ENCODE data around the gene C9.
"Not testable (repeated sequence)": the region's sequence is repeated elsewhere in the genome, so short reads cannot be mapped to it uniquely, and the experiment has no call there.

The C9 gene

DNA sequence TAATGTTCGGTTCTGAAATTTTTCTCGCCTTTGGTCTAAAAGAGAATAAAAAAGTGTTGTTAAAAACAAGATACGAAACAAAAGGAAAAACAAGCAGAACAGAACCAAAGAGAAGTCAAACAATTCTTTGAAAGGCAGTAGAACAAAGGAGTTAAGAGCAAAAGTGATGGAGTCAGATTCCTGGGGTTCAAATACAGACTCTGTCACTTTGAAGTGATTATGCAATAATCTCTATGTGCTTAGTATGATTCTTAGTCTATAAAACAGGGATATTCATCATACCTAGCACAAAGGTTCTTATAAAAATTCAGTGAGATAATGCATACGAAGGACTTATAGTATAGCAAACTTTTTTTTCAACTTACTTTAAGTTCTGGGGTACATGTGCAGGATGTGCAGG lies 48.3 kb downstream of the C9 start:
- H3K9ac ChIP-seq (ENCODE audit: low read length in 5 of 5) = no peak overlapping the region
- no peaks in the 10 kb centered on the region for H3K36me3 ChIP-seq (ENCODE audit: control insufficient read depth in 5 of 5, insufficient read depth in 5 of 5, low read length in 5 of 5)
- no peaks in the 10 kb centered on the region for H3K27me3 ChIP-seq (ENCODE audit: control insufficient read depth in 5 of 5, insufficient read depth in 4 of 5, low read length in 5 of 5)
- H3K27ac ChIP-seq (ENCODE audit: low read depth, low read length) = no peak overlapping the region
- H3K9me3 ChIP-seq (ENCODE audit: control insufficient read depth in 5 of 5, low read length in 5 of 5) = peaks cover 0 to 13% (median 6%) of the 10 kb centered on the region in 5 donors
- H3K4me3 ChIP-seq (ENCODE audit: low read depth in 1 of 5, low read length in 5 of 5) = no peak overlapping the region
- H3K4me1 ChIP-seq (ENCODE audit: control insufficient read depth in 5 of 5, insufficient read depth in 5 of 5, low read length in 5 of 5) = no peaks in the 10 kb centered on the region

DNA sequence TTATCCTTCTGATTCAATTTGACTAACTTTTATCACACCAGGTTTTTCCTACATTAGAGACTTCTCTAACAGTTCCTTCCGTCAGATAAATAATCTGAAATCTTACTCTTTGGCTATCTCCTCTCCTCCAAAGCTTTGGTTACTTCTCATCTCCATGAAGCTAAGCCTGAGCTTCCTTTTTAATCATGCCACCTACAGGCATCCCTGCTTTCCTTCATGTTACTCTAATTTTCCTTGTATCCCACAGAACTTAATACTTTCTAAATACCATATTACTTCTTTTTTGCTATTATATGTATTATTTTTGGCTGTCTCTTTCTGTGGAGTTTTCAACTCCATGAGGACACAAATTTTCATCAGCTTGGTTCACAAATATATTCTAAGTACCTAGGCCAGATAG lies 49.7 kb downstream of the C9 start:
- H3K9me3 ChIP-seq (ENCODE audit: control insufficient read depth in 5 of 5, low read length in 5 of 5) = peaks cover 0 to 6% (median 3%) of the 10 kb centered on the region in 5 donors
- no peaks in the 10 kb centered on the region for H3K4me1 ChIP-seq (ENCODE audit: control insufficient read depth in 5 of 5, insufficient read depth in 5 of 5, low read length in 5 of 5)
- no peak overlapping the region for H3K4me3 ChIP-seq (ENCODE audit: low read depth in 1 of 5, low read length in 5 of 5)
- no peaks in the 10 kb centered on the region for H3K27me3 ChIP-seq (ENCODE audit: control insufficient read depth in 5 of 5, insufficient read depth in 4 of 5, low read length in 5 of 5)
- H3K27ac ChIP-seq (ENCODE audit: low read depth, low read length) = no peak overlapping the region
- no peaks in the 10 kb centered on the region for H3K36me3 ChIP-seq (ENCODE audit: control insufficient read depth in 5 of 5, insufficient read depth in 5 of 5, low read length in 5 of 5)
- no peak overlapping the region for H3K9ac ChIP-seq (ENCODE audit: low read length in 5 of 5)

DNA sequence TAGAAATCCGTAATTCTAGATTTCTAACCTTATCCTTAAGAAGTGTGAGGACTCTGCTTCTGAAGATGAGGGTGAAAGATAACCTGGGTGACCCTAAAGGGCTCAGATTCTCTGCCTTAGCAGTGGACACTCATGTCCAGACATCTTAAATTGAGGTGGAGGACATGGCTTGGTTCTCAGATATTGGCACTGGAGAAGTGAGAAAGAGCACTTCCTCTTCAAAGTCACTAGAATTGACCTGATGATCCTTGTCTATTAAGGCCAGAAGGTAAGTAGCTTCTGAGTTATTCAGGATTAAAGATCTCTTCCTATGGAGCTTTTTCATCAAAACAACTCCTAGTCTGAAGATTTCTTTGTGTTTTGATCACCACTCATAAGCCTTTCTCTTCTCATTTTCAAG lies 54.8 kb downstream of the C9 start:
- Histone ChIP-seq H3K4me3 (ENCODE audit: low read depth in 1 of 5, low read length in 5 of 5) (no peak overlapping the region), H3K9me3 (ENCODE audit: control insufficient read depth in 5 of 5, low read length in 5 of 5) (no peaks in the 10 kb centered on the region), H3K27me3 (ENCODE audit: control insufficient read depth in 5 of 5, insufficient read depth in 4 of 5, low read length in 5 of 5) (no peaks in the 10 kb centered on the region), H3K9ac (ENCODE audit: low read length in 5 of 5) (no peak overlapping the region), H3K4me1 (ENCODE audit: control insufficient read depth in 5 of 5, insufficient read depth in 5 of 5, low read length in 5 of 5) (no peaks in the 10 kb centered on the region), H3K36me3 (ENCODE audit: control insufficient read depth in 5 of 5, insufficient read depth in 5 of 5, low read length in 5 of 5) (no peaks in the 10 kb centered on the region), H3K27ac (ENCODE audit: low read depth, low read length) (no peak overlapping the region)

DNA sequence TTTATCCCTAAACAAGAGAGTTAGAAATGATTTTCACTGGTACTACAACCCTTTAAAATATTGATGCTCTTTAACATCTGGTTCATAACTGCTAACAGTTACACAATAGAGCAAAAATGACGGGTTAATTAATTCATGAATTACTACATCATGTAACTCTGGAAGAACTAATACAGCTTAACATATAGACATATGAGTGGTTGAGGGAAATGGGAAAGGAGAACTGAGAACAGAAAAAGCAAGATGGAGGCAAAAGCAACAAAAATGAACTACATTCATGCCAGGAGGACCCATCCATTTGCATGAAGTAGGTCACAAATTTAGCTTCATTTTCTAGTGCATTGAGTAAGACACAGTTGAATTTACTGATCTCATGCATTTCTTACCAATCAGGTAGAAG lies 61.8 kb downstream of the C9 start:
- H3K9me3 ChIP-seq (ENCODE audit: control insufficient read depth in 5 of 5, low read length in 5 of 5) = peaks cover 3 to 6% (median 4%) of the 10 kb centered on the region in 5 donors
- H3K4me3 ChIP-seq (ENCODE audit: low read depth in 1 of 5, low read length in 5 of 5) = no peak overlapping the region
- no peak overlapping the region for H3K27ac ChIP-seq (ENCODE audit: low read depth, low read length)
- no peaks in the 10 kb centered on the region for H3K27me3 ChIP-seq (ENCODE audit: control insufficient read depth in 5 of 5, insufficient read depth in 4 of 5, low read length in 5 of 5)
- no peak overlapping the region for H3K9ac ChIP-seq (ENCODE audit: low read length in 5 of 5)
- H3K36me3 ChIP-seq (ENCODE audit: control insufficient read depth in 5 of 5, insufficient read depth in 5 of 5, low read length in 5 of 5) = no peaks in the 10 kb centered on the region
- peaks cover 0 to 8% (median 0%) of the 10 kb centered on the region in 5 donors for H3K4me1 ChIP-seq (ENCODE audit: control insufficient read depth in 5 of 5, insufficient read depth in 5 of 5, low read length in 5 of 5)

DNA sequence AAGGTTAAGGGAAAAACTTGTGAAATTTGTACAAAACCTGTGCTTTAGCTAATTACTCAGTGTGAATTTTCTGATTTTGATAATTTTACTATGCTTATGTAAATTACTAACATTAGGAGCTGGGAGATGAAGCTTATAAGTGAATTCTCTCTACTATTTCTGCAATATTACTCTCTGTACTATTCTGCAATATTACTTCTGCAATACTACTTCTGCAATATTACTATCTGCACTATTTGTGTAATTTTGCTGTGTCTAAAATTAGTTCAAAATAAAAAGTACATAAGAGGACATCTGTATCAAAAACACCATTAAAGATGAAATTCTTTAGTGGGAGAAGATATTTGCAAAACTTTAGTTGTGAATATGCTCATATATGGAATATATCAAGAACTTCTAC lies 62.9 kb downstream of the C9 start:
- Histone ChIP-seq H3K4me3 (ENCODE audit: low read depth in 1 of 5, low read length in 5 of 5) (no peak overlapping the region), H3K9me3 (ENCODE audit: control insufficient read depth in 5 of 5, low read length in 5 of 5) (peaks cover 3 to 6% (median 4%) of the 10 kb centered on the region in 5 donors), H3K27ac (ENCODE audit: low read depth, low read length) (no peak overlapping the region), H3K36me3 (ENCODE audit: control insufficient read depth in 5 of 5, insufficient read depth in 5 of 5, low read length in 5 of 5) (no peaks in the 10 kb centered on the region), H3K27me3 (ENCODE audit: control insufficient read depth in 5 of 5, insufficient read depth in 4 of 5, low read length in 5 of 5) (no peaks in the 10 kb centered on the region), H3K9ac (ENCODE audit: low read length in 5 of 5) (no peak overlapping the region), H3K4me1 (ENCODE audit: control insufficient read depth in 5 of 5, insufficient read depth in 5 of 5, low read length in 5 of 5) (peaks cover 0 to 8% (median 0%) of the 10 kb centered on the region in 5 donors)

DNA sequence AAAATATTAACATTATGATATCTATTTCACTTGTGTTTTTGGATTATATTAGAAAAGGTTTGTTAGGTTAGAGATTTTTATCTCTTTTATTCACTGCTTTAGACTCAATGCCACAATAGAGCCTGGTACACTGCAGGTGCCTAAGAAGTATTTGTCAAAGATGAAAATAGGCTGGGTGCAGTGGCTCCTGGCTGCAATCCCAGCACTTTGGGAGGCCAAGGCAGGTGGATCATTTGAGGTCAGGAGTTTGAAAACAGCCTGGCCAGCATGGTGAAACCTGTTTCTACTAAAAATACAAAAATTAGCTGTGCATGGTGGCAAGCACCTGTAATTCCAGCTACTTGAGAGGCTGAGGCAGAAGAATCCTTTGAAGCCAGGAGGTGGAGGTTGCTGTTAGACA lies 64.3 kb downstream of the C9 start:
- Histone ChIP-seq H3K9me3 (ENCODE audit: control insufficient read depth in 5 of 5, low read length in 5 of 5) (peaks cover 3 to 6% (median 4%) of the 10 kb centered on the region in 5 donors), H3K4me1 (ENCODE audit: control insufficient read depth in 5 of 5, insufficient read depth in 5 of 5, low read length in 5 of 5) (peaks cover 0 to 8% (median 0%) of the 10 kb centered on the region in 5 donors), H3K9ac (ENCODE audit: low read length in 5 of 5) (no peak overlapping the region), H3K27ac (ENCODE audit: low read depth, low read length) (no peak overlapping the region), H3K27me3 (ENCODE audit: control insufficient read depth in 5 of 5, insufficient read depth in 4 of 5, low read length in 5 of 5) (no peaks in the 10 kb centered on the region), H3K4me3 (ENCODE audit: low read depth in 1 of 5, low read length in 5 of 5) (no peak overlapping the region), H3K36me3 (ENCODE audit: control insufficient read depth in 5 of 5, insufficient read depth in 5 of 5, low read length in 5 of 5) (no peaks in the 10 kb centered on the region)

DNA sequence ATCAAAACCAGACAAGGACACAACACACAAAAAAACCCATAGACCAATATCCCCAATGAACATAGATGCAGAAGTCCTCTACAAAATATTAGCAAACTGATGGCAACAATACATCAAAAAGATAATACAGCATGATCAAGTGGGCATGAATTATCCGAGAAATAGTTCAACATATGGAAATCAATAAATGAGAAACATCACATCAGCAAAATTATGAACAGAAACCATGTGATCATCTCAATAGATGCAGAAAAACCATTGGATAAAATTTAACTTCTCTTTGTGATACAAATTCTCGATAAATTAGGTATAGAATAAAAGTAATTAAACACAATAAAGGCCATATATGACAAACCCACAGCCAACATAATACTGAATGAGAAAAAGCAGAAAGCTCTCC lies 69.6 kb downstream of the C9 start:
- no peaks in the 10 kb centered on the region for H3K36me3 ChIP-seq (ENCODE audit: control insufficient read depth in 5 of 5, insufficient read depth in 5 of 5, low read length in 5 of 5)
- no peak overlapping the region for H3K27ac ChIP-seq (ENCODE audit: low read depth, low read length)
- H3K4me1 ChIP-seq (ENCODE audit: control insufficient read depth in 5 of 5, insufficient read depth in 5 of 5, low read length in 5 of 5) = no peaks in the 10 kb centered on the region
- peaks cover 3 to 4% (median 3%) of the 10 kb centered on the region in 5 donors for H3K9me3 ChIP-seq (ENCODE audit: control insufficient read depth in 5 of 5, low read length in 5 of 5)
- no peak overlapping the region for H3K4me3 ChIP-seq (ENCODE audit: low read depth in 1 of 5, low read length in 5 of 5)
- no peak overlapping the region for H3K9ac ChIP-seq (ENCODE audit: low read length in 5 of 5)
- no peaks in the 10 kb centered on the region for H3K27me3 ChIP-seq (ENCODE audit: control insufficient read depth in 5 of 5, insufficient read depth in 4 of 5, low read length in 5 of 5)

DNA sequence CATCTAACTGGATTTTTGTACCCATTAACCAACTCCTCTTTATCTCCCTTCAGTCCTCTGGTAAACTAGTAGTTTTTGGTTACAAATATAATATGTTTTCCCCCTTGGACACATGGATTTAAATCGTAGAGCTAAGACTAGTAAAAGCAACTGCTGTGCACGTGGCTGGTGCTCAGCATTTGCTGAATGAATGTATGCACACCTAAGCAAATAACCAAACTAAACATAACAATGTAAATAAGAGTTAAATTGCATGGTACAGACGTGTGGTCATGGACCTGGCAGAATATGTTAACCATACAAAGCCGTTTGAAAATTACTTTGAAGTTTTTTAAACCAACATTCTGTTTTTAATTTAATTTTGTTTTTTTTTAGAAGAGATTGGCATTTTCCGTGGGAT lies 79.7 kb downstream of the C9 start:
- Histone ChIP-seq H3K9ac (ENCODE audit: low read length in 5 of 5) (no peak overlapping the region), H3K36me3 (ENCODE audit: control insufficient read depth in 5 of 5, insufficient read depth in 5 of 5, low read length in 5 of 5) (no peaks in the 10 kb centered on the region), H3K9me3 (ENCODE audit: control insufficient read depth in 5 of 5, low read length in 5 of 5) (no peaks in the 10 kb centered on the region), H3K27me3 (ENCODE audit: control insufficient read depth in 5 of 5, insufficient read depth in 4 of 5, low read length in 5 of 5) (no peaks in the 10 kb centered on the region), H3K27ac (ENCODE audit: low read depth, low read length) (no peak overlapping the region), H3K4me1 (ENCODE audit: control insufficient read depth in 5 of 5, insufficient read depth in 5 of 5, low read length in 5 of 5) (no peaks in the 10 kb centered on the region), H3K4me3 (ENCODE audit: low read depth in 1 of 5, low read length in 5 of 5) (no peak overlapping the region)

DNA sequence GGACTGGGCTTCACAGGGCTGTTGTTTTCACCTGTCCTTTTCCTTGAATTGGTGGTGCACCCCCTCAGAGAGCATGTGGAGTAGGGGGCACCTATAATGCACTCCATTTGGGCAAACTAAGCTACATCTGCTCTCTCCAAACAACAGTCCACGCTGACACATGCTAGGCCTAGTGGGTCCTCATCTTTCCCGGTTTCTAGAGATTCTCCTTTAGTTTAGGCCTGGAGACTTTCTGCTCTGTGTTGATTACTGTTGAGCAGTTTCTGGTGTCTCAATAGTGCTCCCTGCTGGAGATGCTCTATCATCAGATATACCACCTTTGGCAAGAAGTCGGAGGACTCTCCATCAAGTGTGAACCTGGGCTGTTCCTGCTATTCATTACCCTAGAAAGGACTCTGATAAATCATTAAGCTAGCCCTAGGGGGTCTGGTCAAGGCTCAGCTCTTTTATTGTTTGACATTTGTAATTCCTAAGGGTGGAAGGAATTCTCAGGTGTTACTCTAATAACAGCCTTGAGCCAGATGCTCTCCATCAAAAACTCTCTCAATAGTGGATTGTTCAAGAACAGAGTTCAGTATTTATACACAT lies 81.0 kb downstream of the C9 start:
- Histone ChIP-seq H3K4me1 (ENCODE audit: control insufficient read depth in 5 of 5, insufficient read depth in 5 of 5, low read length in 5 of 5) (no peaks in the 10 kb centered on the region), H3K9me3 (ENCODE audit: control insufficient read depth in 5 of 5, low read length in 5 of 5) (no peaks in the 10 kb centered on the region), H3K9ac (ENCODE audit: low read length in 5 of 5) (no peak overlapping the region), H3K4me3 (ENCODE audit: low read depth in 1 of 5, low read length in 5 of 5) (no peak overlapping the region), H3K27me3 (ENCODE audit: control insufficient read depth in 5 of 5, insufficient read depth in 4 of 5, low read length in 5 of 5) (no peaks in the 10 kb centered on the region), H3K27ac (ENCODE audit: low read depth, low read length) (no peak overlapping the region), H3K36me3 (ENCODE audit: control insufficient read depth in 5 of 5, insufficient read depth in 5 of 5, low read length in 5 of 5) (no peaks in the 10 kb centered on the region)

DNA sequence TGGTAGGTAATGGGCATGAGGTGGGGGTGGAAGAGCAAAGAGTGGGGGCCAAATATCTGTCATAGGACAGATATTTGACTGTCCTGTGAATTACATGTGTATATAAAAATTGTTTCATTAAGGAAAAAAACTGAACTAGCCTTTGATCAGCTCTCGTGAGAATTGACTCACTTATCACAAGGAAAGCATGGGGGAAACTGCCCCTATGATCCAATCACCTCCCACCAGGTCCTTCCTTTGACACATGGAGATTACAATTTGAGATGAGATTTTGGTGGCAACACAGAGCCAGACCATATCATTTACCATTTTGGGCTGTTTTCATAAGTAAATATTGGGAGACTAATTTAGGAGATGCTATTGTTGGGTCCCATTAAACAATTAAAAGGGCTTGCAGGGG lies 81.7 kb downstream of the C9 start:
- Histone ChIP-seq H3K4me3 (ENCODE audit: low read depth in 1 of 5, low read length in 5 of 5) (no peak overlapping the region), H3K4me1 (ENCODE audit: control insufficient read depth in 5 of 5, insufficient read depth in 5 of 5, low read length in 5 of 5) (no peaks in the 10 kb centered on the region), H3K9me3 (ENCODE audit: control insufficient read depth in 5 of 5, low read length in 5 of 5) (no peaks in the 10 kb centered on the region), H3K9ac (ENCODE audit: low read length in 5 of 5) (no peak overlapping the region), H3K36me3 (ENCODE audit: control insufficient read depth in 5 of 5, insufficient read depth in 5 of 5, low read length in 5 of 5) (no peaks in the 10 kb centered on the region), H3K27ac (ENCODE audit: low read depth, low read length) (no peak overlapping the region), H3K27me3 (ENCODE audit: control insufficient read depth in 5 of 5, insufficient read depth in 4 of 5, low read length in 5 of 5) (no peaks in the 10 kb centered on the region)

DNA sequence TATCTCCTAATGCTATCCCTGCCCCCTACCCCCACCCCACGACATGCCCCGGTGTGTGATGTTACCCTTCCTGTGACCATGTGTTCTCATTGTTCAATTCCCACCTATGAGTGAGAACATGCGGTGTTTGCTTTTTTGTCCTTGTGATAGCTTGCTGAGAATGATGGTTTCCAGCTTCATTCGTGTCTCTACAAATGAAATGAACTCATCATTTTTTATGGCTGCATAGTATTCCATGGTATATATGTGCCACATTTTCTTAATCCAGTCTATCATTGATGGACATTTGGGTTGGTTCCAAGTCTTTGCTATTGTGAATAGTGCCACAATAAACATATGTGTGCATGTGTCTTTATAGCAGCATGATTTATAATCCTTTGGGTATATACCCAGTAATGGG lies 88.4 kb downstream of the C9 start:
- H3K36me3 ChIP-seq (ENCODE audit: control insufficient read depth in 5 of 5, insufficient read depth in 5 of 5, low read length in 5 of 5); H3K4me1 ChIP-seq (ENCODE audit: control insufficient read depth in 5 of 5, insufficient read depth in 5 of 5, low read length in 5 of 5); H3K4me3 ChIP-seq (ENCODE audit: low read depth in 1 of 5, low read length in 5 of 5); H3K27ac ChIP-seq (ENCODE audit: low read depth, low read length); H3K27me3 ChIP-seq (ENCODE audit: control insufficient read depth in 5 of 5, insufficient read depth in 4 of 5, low read length in 5 of 5); H3K9ac ChIP-seq (ENCODE audit: low read length in 5 of 5); H3K9me3 ChIP-seq (ENCODE audit: control insufficient read depth in 5 of 5, low read length in 5 of 5): not testable (repeated sequence)
